ENCODE data around the gene GGT1.
A peak's percentile ranks its signal among the peaks of the same experiment; 100 is the strongest.
"Not testable (repeated sequence)": the region's sequence is repeated elsewhere in the genome, so short reads cannot be mapped to it uniquely, and the experiment has no call there.

GGT1 gene

DNA sequence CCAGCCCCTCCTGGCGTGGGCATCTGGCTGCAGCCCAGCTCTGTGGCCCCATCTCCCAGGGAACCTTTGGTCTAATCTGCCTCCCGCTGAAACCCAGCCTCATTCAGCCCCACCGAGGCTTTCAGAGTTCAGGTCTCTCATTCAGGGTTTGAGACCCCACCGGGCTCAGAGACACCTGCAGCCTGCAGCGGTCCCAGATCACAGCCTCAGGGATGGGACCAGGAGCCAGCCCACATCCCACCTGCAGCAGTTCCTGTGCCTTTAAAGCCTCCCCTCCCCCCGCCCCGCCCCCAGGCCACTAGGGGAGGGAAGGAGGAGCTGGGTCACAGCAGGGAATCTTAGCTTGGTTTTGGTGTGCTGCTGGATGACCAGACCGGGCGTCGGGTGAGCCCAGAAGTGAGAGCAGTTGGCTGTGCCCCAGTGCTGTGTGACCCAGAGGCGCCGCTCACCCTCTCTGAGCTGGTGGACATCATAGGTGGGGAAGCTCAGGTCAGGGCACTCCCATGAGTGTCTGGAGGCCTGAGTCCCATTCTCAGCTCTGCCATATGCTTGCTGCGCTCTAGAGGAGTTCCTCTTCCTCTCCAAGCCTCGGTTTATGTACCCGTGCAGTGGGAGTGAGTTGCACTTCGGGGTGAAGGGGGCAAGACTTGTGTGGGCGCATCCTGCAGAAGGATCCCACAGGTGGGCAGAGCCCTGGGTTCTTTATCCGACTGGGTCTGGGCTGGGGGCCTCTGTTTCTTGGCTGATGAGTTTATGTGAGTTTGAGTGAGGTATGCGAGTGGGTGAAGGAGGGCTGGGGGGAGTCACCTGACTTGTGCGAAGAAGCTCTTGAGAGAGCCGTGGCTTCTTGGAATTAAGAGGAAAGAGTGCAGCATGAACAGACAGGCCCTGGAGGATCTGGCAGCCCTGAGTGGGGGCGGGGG lies at the start of gene GGT1:
Gene GGT1 (plus strand): TSS at position 347 of the 923 bp plus-strand sequence. CDS start 7,889 bp downstream, outside the sequence.
- DNase-seq, result not testable (repeated sequence)

DNA sequence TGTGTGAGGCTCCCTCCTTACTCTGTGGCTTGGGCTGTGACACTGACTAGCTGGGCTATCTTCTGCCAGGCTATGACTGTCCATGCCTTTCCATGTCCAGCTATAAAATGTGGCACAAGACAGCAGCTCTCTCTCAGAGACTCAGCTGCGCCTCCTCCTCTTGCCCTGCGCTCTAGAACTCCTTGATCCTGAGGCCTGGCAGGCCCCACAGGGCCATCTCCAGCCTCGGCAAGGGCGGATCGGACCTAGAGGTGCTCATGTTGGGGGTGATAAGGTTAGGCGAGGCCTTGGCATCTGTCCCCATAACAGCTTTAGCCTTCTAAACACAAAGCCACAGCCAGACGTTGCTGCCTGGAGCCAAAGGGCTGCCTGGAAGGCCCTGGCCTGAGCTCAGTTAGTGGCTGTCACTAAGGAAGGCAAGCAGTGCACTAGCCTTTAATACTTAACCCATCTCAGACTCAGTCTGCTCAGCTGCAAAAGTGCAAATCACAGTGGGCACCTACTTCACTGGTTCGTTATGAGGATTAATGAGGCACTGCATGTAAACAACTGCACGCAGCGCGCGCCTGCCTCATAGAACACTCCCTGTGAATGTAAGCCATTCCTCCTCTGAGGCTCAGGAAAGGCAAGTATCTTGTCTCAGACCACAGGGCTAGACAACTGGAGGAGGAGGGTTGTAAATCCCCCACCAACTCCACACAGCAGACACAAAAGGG lies 49.2 kb upstream of the GGT1 start:
- no peak for DNase-seq

DNA sequence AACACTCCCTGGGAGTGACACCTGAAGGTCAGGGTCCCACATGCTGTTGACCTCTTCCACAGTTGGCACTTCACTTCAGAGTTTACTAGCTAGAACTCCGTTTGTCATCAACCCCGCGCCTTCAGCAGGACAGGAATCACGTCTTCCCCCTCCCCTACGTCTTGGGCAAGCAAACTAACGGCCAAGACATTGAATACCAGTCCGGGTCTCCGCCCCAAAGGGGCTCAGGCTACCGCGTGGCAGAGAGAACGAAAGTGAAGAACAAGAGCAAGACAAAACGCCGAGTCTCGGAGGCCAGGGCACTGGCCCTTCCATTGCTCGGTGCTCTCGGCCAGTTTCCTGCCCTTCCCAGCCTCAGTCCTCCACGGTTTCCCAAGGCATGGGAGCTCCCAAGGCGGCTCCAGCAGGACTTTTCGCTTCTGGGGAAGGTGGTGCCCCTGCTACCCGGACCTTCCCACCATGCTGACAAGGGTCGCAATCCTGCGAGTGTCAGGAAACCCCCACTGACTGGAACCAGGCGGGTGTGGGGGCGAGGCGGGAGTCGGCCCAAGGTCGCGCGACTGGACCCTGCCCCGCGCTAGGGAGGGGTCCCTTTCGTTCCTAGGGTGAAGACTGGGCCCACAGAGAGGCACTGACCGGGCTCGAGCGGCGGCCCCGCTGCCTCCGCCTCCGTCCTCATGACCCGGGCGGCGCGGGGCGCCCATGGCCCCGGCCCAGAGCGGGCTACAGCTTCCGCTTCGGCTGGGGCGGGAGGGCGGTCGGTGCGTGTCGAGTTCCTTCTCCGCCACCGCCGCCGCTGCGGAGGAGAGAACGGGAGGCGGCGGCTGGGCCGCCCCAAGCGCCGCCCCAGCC lies 48.5 kb upstream of the GGT1 start, which contains the start of gene GUCD1:
Gene GUCD1 (minus strand): TSS at position 826 of the 852 bp plus-strand sequence. CDS start 147 bp downstream, at position 679.
- DNase-seq, result peak; percentile 25

DNA sequence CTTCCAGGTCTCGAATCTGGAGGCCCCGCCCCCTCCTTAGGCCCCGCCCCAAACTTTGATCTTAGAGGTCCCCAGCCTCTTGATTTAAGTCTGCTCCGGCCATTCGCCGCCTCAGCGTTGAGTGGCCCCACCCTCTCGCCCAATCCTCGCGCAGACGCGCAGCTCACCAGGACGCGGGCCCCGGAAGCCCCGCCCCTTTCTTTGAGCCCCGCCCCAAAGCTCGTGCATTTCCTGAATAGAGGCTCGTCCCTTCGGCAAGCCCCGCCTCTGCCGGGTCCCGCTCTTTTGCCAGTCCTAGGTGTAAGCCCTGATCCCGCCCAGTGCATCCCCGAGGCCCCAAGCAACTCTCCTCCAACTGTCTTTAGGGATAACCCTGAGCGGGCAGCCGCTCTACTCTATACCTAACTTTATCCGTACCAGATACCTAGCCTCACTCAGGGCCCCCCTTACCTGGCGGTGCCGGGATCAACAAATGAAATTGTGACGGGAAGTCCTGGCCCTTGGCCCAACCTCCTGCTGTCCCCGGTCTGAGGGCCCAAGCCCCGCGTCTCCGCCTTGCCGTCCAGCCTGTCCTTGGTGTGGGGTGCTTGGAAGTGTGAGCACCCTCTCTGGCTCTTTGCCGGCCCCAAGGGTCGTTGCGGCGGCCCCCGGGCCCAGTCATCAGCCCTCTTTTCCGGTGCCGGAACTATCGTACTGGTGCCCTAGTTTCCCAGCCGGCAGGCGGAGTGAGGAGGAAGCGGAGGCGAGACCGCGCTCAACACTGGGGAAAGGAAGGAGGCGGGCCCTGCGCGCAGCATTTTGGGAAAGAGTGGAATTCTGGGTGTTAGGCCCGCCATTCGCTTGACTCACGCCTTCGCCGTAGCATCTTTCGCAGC lies 47.6 kb upstream of the GGT1 start, which contains the start of gene SNRPD3:
Gene SNRPD3 (plus strand): TSS at position 835 of the 875 bp plus-strand sequence. CDS start 1,676 bp downstream, outside the sequence.
- DNase-seq, result peak; percentile 92

DNA sequence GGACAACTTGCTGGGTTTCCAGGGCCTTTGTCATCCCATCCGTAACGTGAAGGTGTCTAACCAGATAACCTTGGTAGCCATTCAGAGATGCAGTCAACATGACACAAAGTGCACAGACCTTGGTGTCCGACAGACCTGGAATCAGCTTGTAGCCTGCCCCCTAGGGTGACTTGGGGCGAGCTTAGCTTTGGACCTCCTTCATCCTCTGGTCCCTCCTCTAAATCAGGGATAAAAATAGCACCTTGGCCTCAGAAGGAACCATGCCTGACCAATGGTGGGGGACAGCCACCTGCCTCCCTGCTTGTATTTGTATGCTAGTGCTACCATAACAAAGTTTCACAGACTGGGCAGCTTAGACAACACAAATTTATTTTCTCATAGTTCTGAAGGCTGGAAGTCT lies 43.5 kb upstream of the GGT1 start:
- no peak for DNase-seq

DNA sequence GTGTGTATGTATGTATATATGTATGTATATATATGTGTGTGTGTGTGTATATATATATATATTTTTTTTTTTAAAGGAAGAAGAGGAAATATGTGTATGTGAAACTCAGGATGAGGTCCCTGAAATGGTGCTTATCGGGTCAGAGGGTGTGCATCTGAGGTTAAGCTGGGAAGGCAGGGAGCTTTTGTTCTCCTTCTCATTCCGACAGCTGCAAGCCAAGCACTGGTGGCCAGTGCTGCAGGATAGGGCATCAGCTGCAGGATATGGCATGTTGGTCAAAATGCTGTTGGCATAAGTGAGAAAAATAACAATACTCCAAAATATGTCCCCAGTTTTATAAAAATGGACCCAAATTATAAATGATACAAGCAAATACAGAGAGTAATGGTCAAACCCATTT lies 39.7 kb upstream of the GGT1 start:
- DNase-seq, result no peak

DNA sequence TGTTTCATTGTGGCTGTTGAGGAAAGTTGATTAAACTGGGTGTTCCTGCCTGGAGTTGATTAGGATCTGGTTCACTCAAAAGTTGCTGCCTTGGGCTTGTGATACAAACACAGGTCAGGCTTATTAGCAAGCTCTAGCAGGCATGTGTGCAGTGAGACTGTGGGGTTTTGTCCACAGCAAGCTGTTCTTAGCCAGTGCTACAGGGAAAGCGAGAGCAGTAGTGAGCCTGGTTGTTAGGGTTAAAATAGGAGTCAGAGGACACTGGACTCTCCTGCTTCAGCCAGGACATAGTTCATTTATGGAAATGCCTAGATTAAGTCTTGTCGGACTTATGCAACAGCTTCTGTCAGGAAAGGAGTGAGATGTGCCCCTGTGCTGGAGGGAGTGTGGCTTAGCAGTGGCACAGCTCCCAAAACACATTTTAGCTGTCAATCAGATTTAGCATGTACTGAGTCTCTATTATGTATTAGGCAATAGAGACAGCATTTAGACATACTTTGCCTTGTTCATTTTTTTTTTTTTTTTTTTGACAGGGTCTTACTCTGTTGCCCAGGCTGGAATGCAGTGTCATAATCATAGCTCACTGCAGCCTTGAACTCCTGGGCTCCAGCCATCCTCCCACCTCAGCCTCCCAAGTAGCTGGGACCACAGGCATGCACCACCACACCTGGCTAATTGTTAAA lies 38.5 kb upstream of the GGT1 start:
- DNase-seq, result no peak

DNA sequence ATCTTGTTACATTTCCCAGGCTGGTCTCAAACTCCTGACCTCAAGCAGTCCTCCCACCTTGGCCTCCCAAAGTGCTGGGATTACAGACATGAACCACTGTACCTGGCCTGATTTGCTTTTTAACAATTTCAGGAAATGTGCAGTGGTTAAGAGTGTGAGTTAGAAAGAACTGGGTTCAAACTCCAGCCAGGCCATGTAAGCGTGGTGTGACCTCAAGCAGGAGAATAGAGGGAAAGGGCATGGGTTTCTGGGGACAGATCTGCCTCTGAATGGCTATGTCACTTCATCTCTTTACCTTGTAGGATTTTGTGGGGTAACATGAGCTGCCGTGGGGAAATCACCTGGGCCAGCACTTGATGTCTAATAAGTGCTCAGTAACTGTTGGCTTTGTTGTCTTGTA lies 37.9 kb upstream of the GGT1 start:
- no peak for DNase-seq

DNA sequence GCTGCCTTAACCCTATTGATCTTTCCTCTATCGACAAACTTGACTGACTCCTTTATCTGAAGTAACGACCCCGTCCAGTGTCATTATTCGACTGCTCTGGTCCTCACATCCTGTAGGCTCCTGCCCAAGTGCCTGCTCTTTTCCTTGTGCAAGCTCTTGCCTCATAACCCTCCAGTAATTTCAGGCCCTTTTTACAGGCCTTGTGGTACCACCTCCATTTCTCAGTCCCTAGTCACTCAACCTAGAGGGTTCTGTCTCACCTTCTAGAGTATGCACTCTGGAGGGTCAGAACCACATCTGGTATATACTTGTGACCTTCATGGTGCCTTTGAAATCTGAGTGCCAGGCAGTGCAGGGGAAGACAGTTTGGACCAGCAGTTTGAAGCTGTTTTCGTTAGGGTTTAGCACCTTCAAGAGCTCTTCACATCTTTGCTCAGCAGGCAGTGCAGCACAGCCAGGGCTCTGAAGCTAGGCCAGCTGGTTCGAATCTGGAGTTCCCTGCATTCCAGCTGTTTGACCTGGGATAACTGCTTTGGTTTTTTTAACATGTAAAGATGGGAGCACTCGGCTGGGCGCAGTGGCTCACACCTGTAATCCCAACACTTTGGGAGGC lies 36.0 kb upstream of the GGT1 start:
- DNase-seq, result no peak

DNA sequence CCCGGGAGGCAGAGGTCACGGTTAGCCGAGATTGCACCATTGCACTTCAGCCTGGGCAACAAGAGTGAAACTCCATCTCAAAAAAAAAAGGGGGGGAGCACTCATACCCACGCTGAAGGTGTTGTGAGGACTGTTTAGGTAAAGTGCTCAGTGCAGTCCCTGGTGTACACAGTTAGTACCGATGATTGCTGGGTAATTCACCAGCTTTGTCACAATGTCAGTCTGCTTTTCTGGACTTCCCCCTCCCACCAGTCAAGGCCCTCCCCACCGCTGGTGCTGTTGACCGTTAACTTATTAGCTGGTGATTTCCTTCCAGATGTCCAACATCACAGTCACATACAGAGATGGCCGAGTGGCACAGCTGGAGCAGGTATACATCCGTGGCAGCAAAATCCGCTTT lies 35.3 kb upstream of the GGT1 start:
- no peak for DNase-seq

DNA sequence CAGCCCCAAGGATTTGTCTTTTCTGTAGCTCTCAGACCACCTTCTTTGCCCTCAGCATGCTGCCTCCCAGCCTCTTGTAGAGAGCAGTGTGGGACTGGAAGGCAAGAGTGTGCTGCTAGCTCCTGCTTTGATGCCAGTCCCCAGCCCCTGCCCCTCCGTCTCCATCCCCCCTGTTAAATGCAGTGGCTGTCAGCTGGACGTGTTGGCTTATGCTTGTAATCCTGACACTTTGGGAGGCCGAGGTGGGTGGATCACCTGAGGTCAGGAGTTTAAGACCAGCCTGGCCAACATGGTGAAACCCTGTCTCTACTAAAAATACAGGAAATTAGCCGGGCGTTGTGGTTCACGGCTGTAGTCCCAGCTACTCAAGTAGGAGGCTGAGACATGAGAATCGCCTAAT lies 31.7 kb upstream of the GGT1 start:
- no peak for DNase-seq

DNA sequence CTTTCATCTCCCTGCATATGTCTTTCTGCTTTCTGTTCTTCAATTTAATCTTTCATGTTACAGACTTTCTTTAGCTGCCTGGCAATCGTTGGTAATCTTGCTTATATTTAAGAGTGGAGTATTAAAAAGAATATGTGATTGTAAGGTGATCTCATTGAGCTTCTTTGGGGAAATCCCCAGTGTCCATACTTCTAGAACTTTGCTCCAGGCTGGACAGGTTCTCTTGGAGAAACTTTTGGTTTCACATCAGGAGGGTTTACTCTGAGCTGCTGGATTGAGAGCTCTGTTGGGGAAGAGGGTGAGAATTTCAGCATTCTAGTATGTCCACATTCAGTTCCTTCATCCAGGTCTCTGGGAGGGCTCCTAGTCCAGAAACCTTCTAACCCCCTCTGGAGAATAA lies 26.2 kb upstream of the GGT1 start:
- DNase-seq, result no peak

DNA sequence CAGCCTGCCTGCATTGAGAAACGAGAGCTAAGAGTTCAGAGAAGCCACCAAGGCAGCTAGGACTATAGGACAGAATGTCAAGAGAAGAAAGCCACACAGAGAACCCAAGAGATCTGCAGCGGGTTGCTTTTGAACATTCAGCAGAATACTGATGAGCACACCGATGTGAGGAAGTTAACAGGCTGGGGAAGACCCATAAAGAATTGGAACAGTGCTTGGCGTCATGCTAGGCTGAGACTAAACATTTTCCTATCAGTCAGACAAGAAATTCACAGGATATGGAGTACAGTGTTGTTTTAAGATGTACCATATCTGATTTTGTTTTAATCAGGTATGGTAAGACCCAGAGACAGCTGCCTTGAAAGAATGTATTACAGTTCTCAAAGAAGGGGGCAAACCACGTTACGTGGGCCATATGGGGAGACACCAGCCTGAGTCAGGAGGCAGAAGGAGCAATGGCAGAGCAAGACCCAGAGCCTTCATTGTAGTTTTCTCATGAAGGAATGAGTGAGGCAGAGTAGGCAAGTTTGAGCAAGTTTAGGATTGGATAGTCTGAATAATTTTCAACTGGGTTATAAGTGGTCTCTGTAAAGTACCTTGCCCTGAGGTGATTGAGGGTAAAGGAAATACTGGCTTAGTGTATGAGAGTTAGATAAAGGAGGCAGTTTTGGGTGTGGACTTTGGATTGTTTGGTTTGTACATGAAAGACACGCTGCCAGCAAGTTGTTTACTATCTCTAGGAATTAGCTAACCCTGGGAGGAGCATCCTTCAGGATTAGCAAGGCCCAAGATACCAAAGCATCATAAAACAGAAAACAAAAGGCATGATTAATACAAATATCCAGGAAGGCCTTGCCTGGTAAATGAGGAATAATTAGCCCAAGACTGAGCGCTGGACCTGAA lies 24.4 kb upstream of the GGT1 start:
- peak; percentile 1 for DNase-seq

DNA sequence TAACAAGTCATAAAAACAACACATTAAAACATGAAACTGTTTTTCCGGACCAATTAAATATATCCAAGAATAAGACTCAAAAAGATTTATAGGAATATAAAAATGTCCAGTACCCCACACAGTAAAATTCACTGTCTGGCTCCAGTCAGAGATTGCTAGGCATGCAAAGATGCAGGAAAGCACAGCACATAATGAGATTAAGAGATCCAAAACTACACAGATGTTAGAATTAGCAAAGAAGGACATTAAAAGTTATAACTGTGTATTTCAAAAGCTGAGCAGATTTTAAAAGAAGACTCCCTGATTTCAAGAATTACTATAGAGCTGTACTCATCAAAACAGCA lies 23.8 kb upstream of the GGT1 start:
- DNase-seq, result no peak

DNA sequence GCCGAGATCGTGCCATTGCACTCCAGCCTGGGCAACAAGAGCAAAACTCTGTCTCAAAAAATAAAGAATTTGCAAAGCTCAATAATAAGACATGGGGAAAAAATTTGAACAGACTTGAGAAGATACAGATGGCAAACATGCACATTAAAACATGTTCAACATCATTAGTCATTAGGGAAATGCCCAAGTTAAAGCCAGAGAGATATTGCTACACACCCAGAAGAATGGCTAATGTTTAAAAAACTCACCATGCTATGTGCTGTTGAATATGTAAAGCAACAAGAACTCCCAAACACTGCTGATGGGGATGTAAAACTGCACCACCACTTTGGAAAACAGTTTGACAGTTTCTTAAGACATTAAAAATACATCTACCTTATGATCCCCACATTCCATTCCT lies 22.7 kb upstream of the GGT1 start:
- DNase-seq, result no peak

DNA sequence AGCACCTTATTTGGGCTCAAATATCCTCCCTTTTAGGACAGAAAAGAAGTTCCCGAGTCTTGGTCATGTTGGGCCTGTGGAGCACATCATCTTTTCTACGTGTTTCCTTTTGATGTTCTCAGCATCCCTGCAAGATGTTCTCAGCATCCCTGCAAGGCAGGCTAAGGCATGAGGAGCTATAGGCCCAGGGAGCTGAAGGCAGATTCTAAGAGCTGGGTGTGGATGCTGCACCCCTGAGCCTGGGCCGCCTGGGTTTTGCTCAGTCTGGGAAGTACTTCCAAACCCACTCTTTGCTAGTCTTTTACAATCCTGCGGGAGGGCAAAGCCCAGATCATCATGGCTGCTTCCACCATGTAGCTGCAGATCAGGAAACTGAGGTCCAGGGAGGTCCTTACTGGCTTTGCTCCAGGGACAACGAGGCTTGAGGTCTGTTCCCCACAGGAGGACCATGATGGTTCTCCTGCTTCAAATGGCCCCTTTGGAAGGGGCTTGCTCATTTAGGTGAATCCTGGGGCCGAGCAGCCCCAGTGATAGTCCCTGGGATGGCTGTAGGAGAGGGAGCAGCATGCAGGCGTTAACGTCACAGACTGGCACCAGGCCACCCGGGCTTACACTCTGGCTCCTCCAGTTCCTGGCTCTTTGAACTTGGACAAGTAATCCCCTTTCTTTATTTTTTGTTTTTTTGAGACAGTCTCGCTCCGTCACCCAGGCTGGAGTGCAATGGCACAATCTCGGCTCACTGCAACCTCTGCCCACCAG lies 20.8 kb upstream of the GGT1 start:
- DNase-seq, result no peak

DNA sequence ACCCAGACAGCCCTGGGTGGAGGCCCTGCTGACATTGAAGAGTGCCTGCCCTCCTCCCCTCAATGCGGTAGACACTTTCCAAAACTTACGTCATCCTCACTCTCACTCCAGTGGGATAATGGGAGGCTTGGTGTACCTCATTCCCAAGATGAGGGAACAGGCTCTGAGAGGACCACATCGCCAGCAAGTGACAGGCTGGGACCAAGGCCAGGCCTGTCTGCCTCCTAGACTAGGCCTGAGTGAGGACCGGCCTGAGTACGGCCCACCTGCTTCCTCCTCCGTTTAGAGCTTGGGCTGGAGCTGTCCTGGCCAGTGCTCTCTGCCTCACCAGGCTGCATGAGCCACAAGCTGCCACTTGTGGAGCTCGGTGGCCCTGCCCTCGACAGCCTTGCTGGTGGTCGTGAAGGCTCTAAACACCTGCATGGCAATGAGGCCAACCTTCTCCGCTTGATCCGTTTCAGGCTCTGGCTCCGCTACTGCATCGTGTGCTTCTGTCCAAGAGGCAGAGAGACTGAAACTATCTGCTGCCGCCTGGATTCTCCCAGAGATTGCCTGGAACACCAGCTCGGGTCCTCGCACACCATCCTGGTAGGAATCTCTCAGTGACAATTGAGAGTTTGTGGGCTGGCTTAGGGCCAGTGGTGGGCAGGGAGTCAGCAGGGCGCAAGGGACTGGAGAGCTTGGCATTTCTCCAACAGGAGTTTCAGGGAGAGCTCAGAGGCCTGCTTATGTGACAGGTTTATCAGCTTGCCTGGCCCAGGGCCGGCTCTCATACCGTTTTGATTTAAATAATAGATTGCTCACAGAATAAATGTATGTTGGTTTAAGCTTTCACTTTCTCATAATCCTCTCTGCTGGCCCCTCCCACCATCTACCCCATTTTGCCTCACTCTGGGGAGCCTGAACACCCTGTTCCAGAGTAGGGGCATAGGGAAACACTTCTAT lies 19.5 kb upstream of the GGT1 start:
- no peak for DNase-seq
